Fibroblast of lung (primary cell): ENCODE results near the gene HDAC4. TPM values are rescaled to one million over a fixed set of nuclear protein-coding genes. Genes with fewer than 3 reads are reported as not detected.

Experiments
- DNase-seq, 2 donors: peaks; one replicate each; pipeline versions ENCODE4 v3.0.0 to v3.0.0-alpha.2; 2010; ENCODE audit warnings: low read depth in 2 of 2
- H2AFZ ChIP-seq: 2 replicates; pipeline ENCODE4 v1.5.1; 2012; ENCODE audit warnings: low read length, control low read depth, inconsistent platforms
- H3K27ac ChIP-seq: 2 replicates; pipeline ENCODE4 v1.5.1; 2011; ENCODE audit warnings: low read length, control low read depth; ENCODE audit not compliant: insufficient read depth
- H3K27me3 ChIP-seq: 2 replicates; pipeline ENCODE4 v1.5.1; 2011; ENCODE audit warnings: mild to moderate bottlenecking, low read length; ENCODE audit not compliant: control insufficient read depth, insufficient read depth
- H3K36me3 ChIP-seq: 2 replicates; pipeline ENCODE4 v1.5.1; 2011; ENCODE audit warnings: low read length; ENCODE audit not compliant: control insufficient read depth, insufficient read depth
- H3K4me1 ChIP-seq: 2 replicates; pipeline ENCODE4 v1.5.1; 2011; ENCODE audit warnings: low read length; ENCODE audit not compliant: control insufficient read depth, insufficient read depth; ENCODE audit errors: extremely low read depth
- H3K4me2 ChIP-seq: 2 replicates; pipeline ENCODE4 v1.5.1; 2011; ENCODE audit warnings: low read length, control low read depth; ENCODE audit not compliant: insufficient read depth; ENCODE audit errors: extremely low read depth
- H3K4me3 ChIP-seq, 4 experiments: fragments of 200-600 bp in 1 of 4; sonication (generic) in 1 of 4; replicated peaks in 1 of 4; 2 replicates each; pipeline ENCODE4 v1.5.1; 2011 to 2016; ENCODE audit warnings: low read length in 4 of 4, low read depth in 3 of 4, mild to moderate bottlenecking in 3 of 4, control low read depth in 2 of 4, inconsistent platforms in 1 of 4, mixed read lengths in 1 of 4; ENCODE audit not compliant: insufficient read depth in 1 of 4; ENCODE audit errors: control extremely low read depth in 1 of 4
- H3K79me2 ChIP-seq: 2 replicates; pipeline ENCODE4 v1.5.1; 2012; ENCODE audit warnings: mild to moderate bottlenecking, low read length, inconsistent platforms; ENCODE audit not compliant: control insufficient read depth, insufficient read depth
- H3K9ac ChIP-seq: 2 replicates; pipeline ENCODE4 v1.5.1; 2011; ENCODE audit warnings: mild to moderate bottlenecking, low read length, control low read depth; ENCODE audit not compliant: insufficient read depth
- H3K9me3 ChIP-seq: 2 replicates; pipeline ENCODE4 v1.5.1; 2012; ENCODE audit warnings: low read depth, low read length; ENCODE audit not compliant: control insufficient read depth, insufficient read depth
- H4K20me1 ChIP-seq: 2 replicates; pipeline ENCODE4 v1.5.1; 2011; ENCODE audit warnings: low read length; ENCODE audit not compliant: control insufficient read depth, insufficient read depth; ENCODE audit errors: extremely low read depth
- EZH2 ChIP-seq: IDR thresholded peaks from 2 replicates; pipeline ENCODE4 v1.5.1; 2012; ENCODE audit warnings: low read length, control low read depth, mild to moderate bottlenecking; ENCODE audit errors: missing control alignments
- polyA plus RNA-seq, 2 donors: library from polyadenylated mRNA; depleted of rRNA in 1 of 2; stranded (reverse) in 1 of 2; unstranded in 1 of 2; fragments of >200 nt; gene quantifications; 2 replicates each; pipeline ENCODE4 v1.2.1, GENCODE V29; 2011 to 2012; ENCODE audit warnings: missing spikeins in 1 of 2
- total RNA-seq: library from RNA; depleted of rRNA; stranded (reverse); fragments of >200 nt; gene quantifications from 2 replicates; pipeline ENCODE4 v1.2.1, GENCODE V29; 2014
- TF ChIP-seq, protein P1 (sequence below), 2 donors: IDR thresholded peaks in 1 of 2; conservative IDR thresholded peaks in 1 of 2; 1 replicate in 1 of 2; 2 replicates in 1 of 2; pipeline ENCODE4 v1.5.1; 2011 to 2012; ENCODE audit warnings: low read length in 2 of 2, control low read depth in 1 of 2, inconsistent platforms in 1 of 2, low read depth in 1 of 2, mild to moderate bottlenecking in 1 of 2

Gene HDAC4
- total and polyA plus RNA-seq, 2 donors (not counting 1 experiment from before 2014, with no cell fraction given): 7.4 to 19.8 TPM

DNA sequence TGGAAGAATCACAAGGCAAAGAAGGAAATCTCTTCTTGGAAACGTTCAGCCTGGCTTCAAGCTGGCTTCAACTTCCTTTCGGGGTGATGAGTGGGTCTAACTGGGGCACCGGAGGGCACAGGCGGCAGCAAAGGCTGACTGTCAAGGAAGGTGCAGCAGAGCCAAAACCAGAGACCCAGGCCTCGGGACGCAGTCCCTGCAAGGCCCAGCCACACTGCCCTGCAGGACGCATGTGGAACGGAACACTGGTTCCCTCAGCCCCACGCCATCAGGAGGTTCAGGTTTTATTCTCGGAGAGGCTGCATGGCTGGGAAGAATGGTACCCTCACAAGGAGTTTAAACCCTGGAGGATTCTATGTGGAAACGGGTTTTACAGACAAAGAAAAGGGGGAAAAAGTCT is 165.5 kb downstream of the HDAC4 start:
- Histone ChIP-seq H4K20me1 (no peaks in the 10 kb centered on the region), H3K27ac (no peak overlapping the region), H2AFZ (no peak overlapping the region), H3K4me1 (peaks cover 9% of the 10 kb centered on the region), H3K4me3 (no peak overlapping the region), H3K9me3 (no peaks in the 10 kb centered on the region), H3K79me2 (no peaks in the 10 kb centered on the region), H3K4me2 (no peak overlapping the region), H3K27me3 (no peaks in the 10 kb centered on the region), H3K36me3 (no peaks in the 10 kb centered on the region), H3K9ac (no peak overlapping the region)
- TF ChIP-seq, protein P1, sequence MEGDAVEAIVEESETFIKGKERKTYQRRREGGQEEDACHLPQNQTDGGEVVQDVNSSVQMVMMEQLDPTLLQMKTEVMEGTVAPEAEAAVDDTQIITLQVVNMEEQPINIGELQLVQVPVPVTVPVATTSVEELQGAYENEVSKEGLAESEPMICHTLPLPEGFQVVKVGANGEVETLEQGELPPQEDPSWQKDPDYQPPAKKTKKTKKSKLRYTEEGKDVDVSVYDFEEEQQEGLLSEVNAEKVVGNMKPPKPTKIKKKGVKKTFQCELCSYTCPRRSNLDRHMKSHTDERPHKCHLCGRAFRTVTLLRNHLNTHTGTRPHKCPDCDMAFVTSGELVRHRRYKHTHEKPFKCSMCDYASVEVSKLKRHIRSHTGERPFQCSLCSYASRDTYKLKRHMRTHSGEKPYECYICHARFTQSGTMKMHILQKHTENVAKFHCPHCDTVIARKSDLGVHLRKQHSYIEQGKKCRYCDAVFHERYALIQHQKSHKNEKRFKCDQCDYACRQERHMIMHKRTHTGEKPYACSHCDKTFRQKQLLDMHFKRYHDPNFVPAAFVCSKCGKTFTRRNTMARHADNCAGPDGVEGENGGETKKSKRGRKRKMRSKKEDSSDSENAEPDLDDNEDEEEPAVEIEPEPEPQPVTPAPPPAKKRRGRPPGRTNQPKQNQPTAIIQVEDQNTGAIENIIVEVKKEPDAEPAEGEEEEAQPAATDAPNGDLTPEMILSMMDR (conservative IDR thresholded peaks at IDR 0.05 in 1 of 2, IDR thresholded peaks at IDR 0.05 in 1 of 2; ENCODE audit: low read depth in 1 of 2, low read length in 2 of 2): no peak
- no peak for TF ChIP-seq EZH2
- DNase-seq: no peak

DNA sequence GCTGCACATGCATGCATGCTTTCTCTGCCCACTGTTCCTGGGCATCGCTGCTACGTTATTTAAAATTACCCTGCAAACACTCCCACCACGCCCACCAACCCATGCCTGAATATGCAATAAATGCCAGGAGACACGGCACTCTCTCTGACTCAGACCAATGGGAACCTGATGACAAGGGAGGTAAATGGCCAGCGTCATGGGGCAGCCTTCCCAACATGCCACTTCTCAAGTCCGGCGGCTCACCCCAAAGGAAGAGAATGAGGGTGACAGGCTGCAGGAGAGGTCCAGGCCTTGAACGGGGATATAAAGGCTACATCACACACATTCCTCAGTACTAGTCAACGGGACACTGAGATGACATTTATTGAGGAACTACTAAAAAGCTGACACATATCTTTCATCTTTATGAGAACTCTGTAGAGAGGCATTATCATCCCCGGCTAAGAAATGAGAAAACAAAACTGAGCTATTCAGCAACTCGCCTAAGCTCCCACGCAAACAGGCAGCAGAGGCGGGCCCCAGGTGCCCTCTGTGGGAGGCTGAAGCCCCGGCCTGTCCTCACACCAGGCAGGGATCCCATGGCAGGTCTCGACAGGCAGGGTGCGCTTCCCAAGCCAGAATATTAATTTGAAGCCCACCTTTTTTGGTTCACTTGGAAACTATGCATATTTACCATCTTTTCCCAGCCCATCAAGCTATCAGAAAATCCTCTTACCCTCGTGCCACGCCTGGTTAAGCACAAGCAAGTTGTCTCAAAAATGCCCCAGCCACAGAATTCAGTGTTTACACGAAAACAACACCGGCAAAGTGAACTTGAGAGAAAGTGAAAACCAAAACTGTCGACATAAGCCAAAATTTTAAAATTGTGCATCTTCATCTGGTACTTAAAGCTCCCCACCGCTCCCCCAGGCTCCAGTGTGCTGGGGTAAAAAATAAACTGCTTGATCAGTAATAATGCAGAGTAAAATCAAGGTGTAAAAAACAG is 166.3 kb downstream of the HDAC4 start:
- TF ChIP-seq EZH2: no peak
- TF ChIP-seq, protein P1 (conservative IDR thresholded peaks at IDR 0.05 in 1 of 2, IDR thresholded peaks at IDR 0.05 in 1 of 2; ENCODE audit: low read depth in 1 of 2, low read length in 2 of 2): no peak
- no peak overlapping the region for H3K4me3 ChIP-seq
- H3K4me1 ChIP-seq: peaks cover under 1% of the 10 kb centered on the region
- H3K9me3 ChIP-seq: no peaks in the 10 kb centered on the region
- no peak overlapping the region for H3K9ac ChIP-seq
- H3K79me2 ChIP-seq: no peaks in the 10 kb centered on the region
- no peak for DNase-seq
- H3K36me3 ChIP-seq: no peaks in the 10 kb centered on the region
- H3K4me2 ChIP-seq: no peak overlapping the region
- H2AFZ ChIP-seq: no peak overlapping the region
- no peaks in the 10 kb centered on the region for H4K20me1 ChIP-seq
- no peaks in the 10 kb centered on the region for H3K27me3 ChIP-seq
- H3K27ac ChIP-seq: no peak overlapping the region

DNA sequence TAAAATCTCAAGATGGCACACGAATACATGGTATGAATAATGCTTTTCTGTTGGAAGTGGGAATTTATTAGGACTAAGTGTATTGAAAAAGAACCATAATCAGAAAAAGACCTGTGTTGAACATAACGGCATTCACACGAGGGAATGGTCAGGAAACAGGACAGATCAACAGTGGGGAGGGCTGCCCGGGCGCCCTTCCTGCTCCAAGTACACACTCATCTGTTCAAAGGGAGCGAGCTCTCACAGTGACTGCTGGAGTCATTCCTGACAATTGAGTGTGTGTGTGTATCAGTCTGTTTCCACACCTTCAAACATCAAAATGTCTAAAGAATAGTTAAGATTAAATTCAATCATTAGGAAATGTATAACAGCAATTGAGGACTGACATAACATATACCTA is 167.2 kb downstream of the HDAC4 start:
- no peaks in the 10 kb centered on the region for H3K27me3 ChIP-seq
- H3K36me3 ChIP-seq: no peaks in the 10 kb centered on the region
- H3K4me3 ChIP-seq: no peak overlapping the region
- TF ChIP-seq EZH2: no peak
- TF ChIP-seq, protein P1 (conservative IDR thresholded peaks at IDR 0.05 in 1 of 2, IDR thresholded peaks at IDR 0.05 in 1 of 2; ENCODE audit: low read depth in 1 of 2, low read length in 2 of 2): no peak
- no peaks in the 10 kb centered on the region for H3K9me3 ChIP-seq
- DNase-seq: no peak
- H3K4me2 ChIP-seq: no peak overlapping the region
- H3K27ac ChIP-seq: no peak overlapping the region
- H3K79me2 ChIP-seq: no peaks in the 10 kb centered on the region
- H4K20me1 ChIP-seq: no peaks in the 10 kb centered on the region
- no peak overlapping the region for H2AFZ ChIP-seq
- no peak overlapping the region for H3K9ac ChIP-seq
- H3K4me1 ChIP-seq: no peaks in the 10 kb centered on the region
